ENCODE results near the gene DNAH12. TPM values are rescaled to one million over a fixed set of nuclear protein-coding genes. Genes with fewer than 3 reads are reported as not detected.

Gene DNAH12
- total and polyA plus RNA-seq, 9 of the 15 experiments (the other 6 are each of a cell fraction or from before 2014, with no cell fraction given) = 0.01 to 0.04 (median 0.01) TPM; not detected in 5

GRCh38 chr3:57383406-57383805, 160.7 kb downstream of the DNAH12 start:
- no peaks in the 10 kb centered on the region for H3K9me1 ChIP-seq (ENCODE audit: control insufficient read depth, insufficient read depth, low read length)
- H3K4me2 ChIP-seq (ENCODE audit: insufficient read depth, low read length) = no peak overlapping the region
- in situ Hi-C loops (cut with MboI) = no loop called here
- ATAC-seq (no peak), FAIRE-seq (no peak), DNase-seq (ENCODE audit: extremely low read depth in 1 of 4, low spot score in 3 of 4) (no peak)
- no peaks in the 10 kb centered on the region for H3K27me3 ChIP-seq (ENCODE audit: control insufficient read depth in 2 of 2, insufficient read depth in 2 of 2, low read length in 2 of 2)
- no peak overlapping the region for H2AFZ ChIP-seq (ENCODE audit: low read depth, low read length)
- no peaks in the 10 kb centered on the region for H3K4me1 ChIP-seq (replicated peaks in 1 of 2; ENCODE audit: control insufficient read depth in 2 of 2, insufficient read depth in 2 of 2, low read length in 2 of 2)
- H3K36me3 ChIP-seq (ENCODE audit: control insufficient read depth, insufficient read depth, low read length) = no peaks in the 10 kb centered on the region
- CTCF ChIA-PET (ENCODE audit: low intra/inter-chr PET ratio) = no interaction called here
- H3K27ac ChIP-seq (ENCODE audit: extremely low read depth, low read depth, low read length) = no peak overlapping the region
- H3K9me3 ChIP-seq (replicated peaks; ENCODE audit: control insufficient read depth, insufficient read depth, low read depth, low read length) = no peaks in the 10 kb centered on the region
- H3K9ac ChIP-seq (ENCODE audit: insufficient read depth in 1 of 2, low read depth in 2 of 2, low read length in 2 of 2) = no peak overlapping the region
- BruUV-seq (replicated peaks) = no TSS peak
- H3K79me2 ChIP-seq (ENCODE audit: control insufficient read depth, insufficient read depth, low read length) = no peaks in the 10 kb centered on the region
- H3K4me3 ChIP-seq = no peak overlapping the region
- TF ChIP-seq, protein P1, sequence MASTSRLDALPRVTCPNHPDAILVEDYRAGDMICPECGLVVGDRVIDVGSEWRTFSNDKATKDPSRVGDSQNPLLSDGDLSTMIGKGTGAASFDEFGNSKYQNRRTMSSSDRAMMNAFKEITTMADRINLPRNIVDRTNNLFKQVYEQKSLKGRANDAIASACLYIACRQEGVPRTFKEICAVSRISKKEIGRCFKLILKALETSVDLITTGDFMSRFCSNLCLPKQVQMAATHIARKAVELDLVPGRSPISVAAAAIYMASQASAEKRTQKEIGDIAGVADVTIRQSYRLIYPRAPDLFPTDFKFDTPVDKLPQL (IDR thresholded peaks at IDR 0.05; ENCODE audit: extremely low read depth, insufficient read length) = no peak
- TF ChIP-seq, protein P2, sequence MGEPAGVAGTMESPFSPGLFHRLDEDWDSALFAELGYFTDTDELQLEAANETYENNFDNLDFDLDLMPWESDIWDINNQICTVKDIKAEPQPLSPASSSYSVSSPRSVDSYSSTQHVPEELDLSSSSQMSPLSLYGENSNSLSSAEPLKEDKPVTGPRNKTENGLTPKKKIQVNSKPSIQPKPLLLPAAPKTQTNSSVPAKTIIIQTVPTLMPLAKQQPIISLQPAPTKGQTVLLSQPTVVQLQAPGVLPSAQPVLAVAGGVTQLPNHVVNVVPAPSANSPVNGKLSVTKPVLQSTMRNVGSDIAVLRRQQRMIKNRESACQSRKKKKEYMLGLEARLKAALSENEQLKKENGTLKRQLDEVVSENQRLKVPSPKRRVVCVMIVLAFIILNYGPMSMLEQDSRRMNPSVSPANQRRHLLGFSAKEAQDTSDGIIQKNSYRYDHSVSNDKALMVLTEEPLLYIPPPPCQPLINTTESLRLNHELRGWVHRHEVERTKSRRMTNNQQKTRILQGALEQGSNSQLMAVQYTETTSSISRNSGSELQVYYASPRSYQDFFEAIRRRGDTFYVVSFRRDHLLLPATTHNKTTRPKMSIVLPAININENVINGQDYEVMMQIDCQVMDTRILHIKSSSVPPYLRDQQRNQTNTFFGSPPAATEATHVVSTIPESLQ (CRISPR knock-in tag; IDR thresholded peaks at IDR 0.05) = no peak
- TF ChIP-seq TARDBP (IDR thresholded peaks at IDR 0.05) (no peak), ZFPM2 (CRISPR knock-in tag; IDR thresholded peaks at IDR 0.05) (no peak), ZNF589 (CRISPR knock-in tag; IDR thresholded peaks at IDR 0.05; ENCODE audit: low read depth) (no peak), KLF1 (tag; IDR thresholded peaks at IDR 0.05) (no peak), ZC3H8 (IDR thresholded peaks at IDR 0.05) (no peak), MXI1 (IDR thresholded peaks at IDR 0.05; ENCODE audit: low read depth, low read length) (no peak), ZKSCAN8 (CRISPR knock-in tag; IDR thresholded peaks at IDR 0.05) (no peak), GABPB2 (CRISPR knock-in tag; conservative IDR thresholded peaks at IDR 0.05) (no peak), PHF20 (IDR thresholded peaks at IDR 0.05; ENCODE audit: partially characterized antibody) (no peak), NONO (IDR thresholded peaks at IDR 0.05; ENCODE audit: low read depth in 2 of 2, low read length in 1 of 2) (no peak), HNRNPL (IDR thresholded peaks at IDR 0.05; ENCODE audit: low read depth, low read length) (no peak), PHTF2 (CRISPR knock-in tag; IDR thresholded peaks at IDR 0.05) (no peak)
- TF ChIP-seq, protein P3, sequence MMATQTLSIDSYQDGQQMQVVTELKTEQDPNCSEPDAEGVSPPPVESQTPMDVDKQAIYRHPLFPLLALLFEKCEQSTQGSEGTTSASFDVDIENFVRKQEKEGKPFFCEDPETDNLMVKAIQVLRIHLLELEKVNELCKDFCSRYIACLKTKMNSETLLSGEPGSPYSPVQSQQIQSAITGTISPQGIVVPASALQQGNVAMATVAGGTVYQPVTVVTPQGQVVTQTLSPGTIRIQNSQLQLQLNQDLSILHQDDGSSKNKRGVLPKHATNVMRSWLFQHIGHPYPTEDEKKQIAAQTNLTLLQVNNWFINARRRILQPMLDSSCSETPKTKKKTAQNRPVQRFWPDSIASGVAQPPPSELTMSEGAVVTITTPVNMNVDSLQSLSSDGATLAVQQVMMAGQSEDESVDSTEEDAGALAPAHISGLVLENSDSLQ (IDR thresholded peaks at IDR 0.05) = no peak
- TF ChIP-seq, protein P4, sequence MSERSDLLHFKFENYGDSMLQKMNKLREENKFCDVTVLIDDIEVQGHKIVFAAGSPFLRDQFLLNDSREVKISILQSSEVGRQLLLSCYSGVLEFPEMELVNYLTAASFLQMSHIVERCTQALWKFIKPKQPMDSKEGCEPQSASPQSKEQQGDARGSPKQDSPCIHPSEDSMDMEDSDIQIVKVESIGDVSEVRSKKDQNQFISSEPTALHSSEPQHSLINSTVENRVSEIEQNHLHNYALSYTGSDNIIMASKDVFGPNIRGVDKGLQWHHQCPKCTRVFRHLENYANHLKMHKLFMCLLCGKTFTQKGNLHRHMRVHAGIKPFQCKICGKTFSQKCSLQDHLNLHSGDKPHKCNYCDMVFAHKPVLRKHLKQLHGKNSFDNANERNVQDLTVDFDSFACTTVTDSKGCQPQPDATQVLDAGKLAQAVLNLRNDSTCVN (CRISPR knock-in tag; IDR thresholded peaks at IDR 0.05) = no peak
- TF ChIP-seq, protein P5, sequence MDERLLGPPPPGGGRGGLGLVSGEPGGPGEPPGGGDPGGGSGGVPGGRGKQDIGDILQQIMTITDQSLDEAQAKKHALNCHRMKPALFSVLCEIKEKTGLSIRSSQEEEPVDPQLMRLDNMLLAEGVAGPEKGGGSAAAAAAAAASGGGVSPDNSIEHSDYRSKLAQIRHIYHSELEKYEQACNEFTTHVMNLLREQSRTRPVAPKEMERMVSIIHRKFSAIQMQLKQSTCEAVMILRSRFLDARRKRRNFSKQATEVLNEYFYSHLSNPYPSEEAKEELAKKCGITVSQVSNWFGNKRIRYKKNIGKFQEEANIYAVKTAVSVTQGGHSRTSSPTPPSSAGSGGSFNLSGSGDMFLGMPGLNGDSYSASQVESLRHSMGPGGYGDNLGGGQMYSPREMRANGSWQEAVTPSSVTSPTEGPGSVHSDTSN (CRISPR knock-in tag; IDR thresholded peaks at IDR 0.05; ENCODE audit: low read depth) = no peak
- TF ChIP-seq, protein P5 (tag; conservative IDR thresholded peaks at IDR 0.05; ENCODE audit: low read depth) = no peak
- no CpG with 5 or more reads among the region's 2 CpGs for WGBS (ENCODE audit: insufficient coverage, low coverage, missing lambda C conversion rate)
- intact Hi-C loops (cut with micrococcal nuclease) = no loop called here
- H4K20me1 ChIP-seq (replicated peaks; ENCODE audit: control insufficient read depth, insufficient read depth, low read length) = no peaks in the 10 kb centered on the region
- POLR2A ChIA-PET = no interaction called here
